ENCODE measurements around the gene BRWD1.

Gene BRWD1

GRCh38 chr21:39216290-39216689 is 97.1 kb downstream of the BRWD1 start:
- Histone ChIP-seq H3K9ac (ENCODE audit: low read length) (no peak overlapping the region), H3K27ac (ENCODE audit: low read depth, low read length) (no peak overlapping the region), H3K79me2 (ENCODE audit: insufficient read depth, low read length) (no peaks in the 10 kb centered on the region), H3K4me2 (ENCODE audit: low read depth, low read length, poor library complexity, severe bottlenecking) (no peak overlapping the region), H3K36me3 (ENCODE audit: low read length) (peaks cover 70% of the 10 kb centered on the region), H4K20me1 (ENCODE audit: low read depth, low read length) (0 out of 2 replicates have a peak, but pooled peaks cover 5% of the 10 kb centered on the region), H2AFZ (ENCODE audit: low read depth, low read length, severe bottlenecking) (no peak overlapping the region), H3K9me2 (replicated peaks; ENCODE audit: insufficient read depth, low read length) (no peaks in the 10 kb centered on the region), H3F3A (ENCODE audit: insufficient read depth) (peaks cover 11% of the 10 kb centered on the region), H3K4me3 (ENCODE audit: insufficient read depth, low read length, poor library complexity, severe bottlenecking) (no peak overlapping the region), H3K27me3 (ENCODE audit: low read length) (no peaks in the 10 kb centered on the region), H3K9me3 (ENCODE audit: insufficient read depth, low read length) (no peaks in the 10 kb centered on the region)
- TF ChIP-seq CTCF (IDR thresholded peaks at IDR 0.05; ENCODE audit: insufficient read depth, low read length, poor library complexity, severe bottlenecking): no peak
- TF ChIP-seq EZH2phosphoT487 (conservative IDR thresholded peaks at IDR 0.05; ENCODE audit: low read length): no peak

DNA sequence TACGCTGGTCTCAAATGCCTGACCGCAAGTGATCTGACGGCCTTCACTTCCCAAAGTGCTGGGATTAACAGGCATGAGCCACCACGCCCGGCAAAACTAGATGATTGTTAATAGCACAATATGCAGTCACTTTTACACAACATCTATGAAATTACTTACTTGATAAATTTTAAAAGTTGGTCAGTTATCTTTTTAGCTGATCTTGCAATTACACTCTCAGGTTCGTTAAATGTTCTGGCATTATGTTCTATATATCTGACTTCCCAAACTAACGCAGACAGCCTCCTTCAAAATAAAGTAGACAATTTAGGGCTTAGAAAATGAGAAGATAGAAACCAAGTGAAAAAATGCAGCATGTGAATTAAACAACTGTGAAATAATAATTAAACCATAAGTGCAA is 98.4 kb downstream of the BRWD1 start:
- Histone ChIP-seq H2AFZ (ENCODE audit: low read depth, low read length, severe bottlenecking) (no peak overlapping the region), H3K9ac (ENCODE audit: low read length) (no peak overlapping the region), H3K27ac (ENCODE audit: low read depth, low read length) (no peak overlapping the region), H3F3A (ENCODE audit: insufficient read depth) (peaks cover 12% of the 10 kb centered on the region), H3K79me2 (ENCODE audit: insufficient read depth, low read length) (no peaks in the 10 kb centered on the region), H3K9me2 (replicated peaks; ENCODE audit: insufficient read depth, low read length) (no peaks in the 10 kb centered on the region), H3K4me3 (ENCODE audit: insufficient read depth, low read length, poor library complexity, severe bottlenecking) (no peak overlapping the region), H4K20me1 (ENCODE audit: low read depth, low read length) (0 out of 2 replicates have a peak, but pooled peaks cover 5% of the 10 kb centered on the region), H3K27me3 (ENCODE audit: low read length) (no peaks in the 10 kb centered on the region), H3K9me3 (ENCODE audit: insufficient read depth, low read length) (no peaks in the 10 kb centered on the region), H3K4me2 (ENCODE audit: low read depth, low read length, poor library complexity, severe bottlenecking) (no peak overlapping the region), H3K36me3 (ENCODE audit: low read length) (peaks cover 77% of the 10 kb centered on the region)
- TF ChIP-seq EZH2phosphoT487 (conservative IDR thresholded peaks at IDR 0.05; ENCODE audit: low read length) (no peak), CTCF (IDR thresholded peaks at IDR 0.05; ENCODE audit: insufficient read depth, low read length, poor library complexity, severe bottlenecking) (no peak)

- Histone ChIP-seq H3K9ac (ENCODE audit: low read length) (no peak overlapping the region), H3K79me2 (ENCODE audit: insufficient read depth, low read length) (no peaks in the 10 kb centered on the region; the same call in 1 of the 2 replicates), H3K27me3 (ENCODE audit: low read length) (no peaks in the 10 kb centered on the region), H3K4me2 (ENCODE audit: low read depth, low read length, poor library complexity, severe bottlenecking) (no peak overlapping the region), H2AFZ (ENCODE audit: low read depth, low read length, severe bottlenecking) (no peak overlapping the region), H3K9me3 (ENCODE audit: insufficient read depth, low read length) (no peaks in the 10 kb centered on the region), H3K36me3 (ENCODE audit: low read length) (peaks cover 77% of the 10 kb centered on the region), H3K9me2 (replicated peaks; ENCODE audit: insufficient read depth, low read length) (no peaks in the 10 kb centered on the region), H3F3A (ENCODE audit: insufficient read depth) (peaks cover 8% of the 10 kb centered on the region), H3K27ac (ENCODE audit: low read depth, low read length) (no peak overlapping the region), H4K20me1 (ENCODE audit: low read depth, low read length) (0 out of 2 replicates have a peak, but pooled peaks cover 5% of the 10 kb centered on the region), H3K4me3 (ENCODE audit: insufficient read depth, low read length, poor library complexity, severe bottlenecking) (no peak overlapping the region)
- TF ChIP-seq EZH2phosphoT487 (conservative IDR thresholded peaks at IDR 0.05; ENCODE audit: low read length) (no peak), CTCF (IDR thresholded peaks at IDR 0.05; ENCODE audit: insufficient read depth, low read length, poor library complexity, severe bottlenecking) (no peak)
Observed at GRCh38 chr21:39209334-39209688, 104.1 kb downstream of the BRWD1 start.
